Measurements from ENCODE around the gene CCSER1. TPM values are rescaled to one million over a fixed set of nuclear protein-coding genes. Genes with fewer than 3 reads are reported as not detected.

Gene CCSER1
- total and polyA plus RNA-seq, 2 of the 8 experiments (the other 6 are each of a cell fraction or from before 2014, with no cell fraction given) = 0.26 to 0.84 TPM

DNA sequence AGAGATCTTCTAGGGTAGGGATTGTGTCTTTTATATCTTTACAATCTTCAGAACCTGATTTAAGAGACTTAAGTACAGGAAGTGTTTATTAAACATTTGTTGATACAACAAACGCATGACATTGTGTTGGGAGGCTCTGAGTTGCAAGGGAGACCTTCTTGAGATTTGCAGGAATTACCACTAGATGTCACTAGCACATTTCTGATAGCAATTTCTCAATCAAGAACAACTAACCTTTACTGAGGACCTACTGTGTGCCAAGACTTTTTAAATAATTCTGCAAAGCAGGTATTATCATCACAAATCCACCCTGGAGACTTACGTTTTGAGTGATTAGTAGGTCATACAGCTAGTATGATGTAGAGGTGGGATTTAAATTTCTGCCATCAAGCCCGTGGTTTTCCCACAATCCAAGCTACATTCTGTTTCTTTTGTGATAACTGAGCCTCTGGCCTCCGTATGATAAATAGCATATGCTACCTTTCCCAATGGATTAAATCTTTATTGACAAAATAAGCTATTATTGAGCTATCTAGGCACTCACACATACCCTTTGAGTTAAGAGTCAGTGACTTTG, 986.0 kb downstream of the CCSER1 start:
- Histone ChIP-seq H3K4me2 (ENCODE audit: insufficient read depth in 1 of 2, low read depth in 2 of 2, low read length in 2 of 2) (no peak overlapping the region), H2BK120ac (replicated peaks; ENCODE audit: low read depth, low read length) (no peak overlapping the region), H3K4me1 (replicated peaks in 1 of 4; ENCODE audit: control insufficient read depth in 3 of 4, insufficient read depth in 4 of 4, low read length in 3 of 4) (peaks cover 0 to 5% (median 0%) of the 10 kb centered on the region in 4 experiments; a peak in 1 of 7 replicates), H3K4ac (replicated peaks; ENCODE audit: insufficient read length, low read depth, low read length) (no peak overlapping the region), H2BK5ac (ENCODE audit: low read depth, low read length) (no peak overlapping the region), H3K9ac (replicated peaks in 1 of 4; ENCODE audit: extremely low read depth in 1 of 4, low read depth in 3 of 4, low read length in 3 of 4) (no peak overlapping the region), H4K20me1 (replicated peaks in 1 of 2; ENCODE audit: control insufficient read depth in 1 of 2, insufficient read depth in 2 of 2, low read length in 2 of 2) (no peaks in the 10 kb centered on the region), H3K79me2 (ENCODE audit: control insufficient read depth in 1 of 2, insufficient read depth in 2 of 2, low read length in 2 of 2) (no peaks in the 10 kb centered on the region), H3K14ac (ENCODE audit: insufficient read length) (no peak overlapping the region), H3K4me3 (ENCODE audit: extremely low read depth in 1 of 4, insufficient read depth in 2 of 4, low read depth in 3 of 4, low read length in 4 of 4) (no peak overlapping the region), H3K9me3 (ENCODE audit: insufficient read depth in 2 of 2, low read depth in 1 of 2, low read length in 1 of 2) (peaks cover 0 to 6% of the 10 kb centered on the region in 2 experiments; a peak in 2 of 4 replicates), H4K5ac (ENCODE audit: insufficient read length, low read depth, low read length) (no peak overlapping the region), H2BK20ac (ENCODE audit: low read length) (no peak overlapping the region), H3K56ac (replicated peaks; ENCODE audit: insufficient read length, low read depth, low read length) (no peak overlapping the region), H3K27me3 (replicated peaks in 1 of 4; ENCODE audit: control insufficient read depth in 3 of 4, extremely low read depth in 1 of 4, insufficient read depth in 3 of 4, low read length in 3 of 4) (no peaks in the 10 kb centered on the region), H2BK12ac (ENCODE audit: low read depth, low read length) (no peak overlapping the region), H4K91ac (replicated peaks; ENCODE audit: insufficient read length, low read length) (no peak overlapping the region), H3K18ac (ENCODE audit: extremely low read depth, low read length) (no peak overlapping the region), H2BK15ac (ENCODE audit: low read length) (no peak overlapping the region), H3K23me2 (ENCODE audit: low read depth, low read length) (no peaks in the 10 kb centered on the region), H4K8ac (ENCODE audit: extremely low read depth, insufficient read depth, low read length) (no peak overlapping the region), H2AK5ac (ENCODE audit: low read depth, low read length) (no peak overlapping the region), H3K36me3 (ENCODE audit: control insufficient read depth in 2 of 4, insufficient read depth in 4 of 4, low read length in 3 of 4) (no peaks in the 10 kb centered on the region), H3K79me1 (ENCODE audit: low read depth, low read length) (no peaks in the 10 kb centered on the region), H3K23ac (ENCODE audit: insufficient read length) (no peak overlapping the region), H2AFZ (ENCODE audit: low read length) (no peak overlapping the region), H3K27ac (ENCODE audit: low read depth, low read length) (no peak overlapping the region)
- ChIA-PET CTCF (ENCODE audit: partially characterized antibody) (interaction anchor here (0.6 to 2.0 kb wide), 29 partner anchors 8 to 1434 kb away, joined by 3 to 12 read pairs (median 3); no protein-coding TSS in a partner anchor), POLR2A (ENCODE audit: partially characterized antibody) (no interaction called here)
- WGBS, 2 experiments (ENCODE audit: extremely low coverage in 1 of 2, insufficient coverage in 1 of 2, insufficient read length in 1 of 2, insufficient replicate concordance in 2 of 2, low coverage in 1 of 2, low lambda C conversion rate in 2 of 2, missing lambda C conversion rate in 1 of 2) = 52% methylated on average over 4 of the region's 4 CpGs; no CpG with 5 or more reads in 1 of the 2 experiments
- DNase-seq (ENCODE audit: low read depth in 1 of 2, low spot score in 2 of 2) (no peak), FAIRE-seq (peak; percentile 98)
- no peak for TF ChIP-seq EP300 (IDR thresholded peaks at IDR 0.05; ENCODE audit: borderline replicate concordance in 1 of 2, low read depth in 2 of 2, low read length in 2 of 2)
- TF ChIP-seq POU5F1 (IDR thresholded peaks at IDR 0.05; ENCODE audit: low read depth, low read length) = no peak
- TF ChIP-seq RAD21 (IDR thresholded peaks at IDR 0.05 in 1 of 2, conservative IDR thresholded peaks at IDR 0.05 in 1 of 2; ENCODE audit: low read depth in 2 of 2, low read length in 2 of 2) = peak; percentile 95
- TF ChIP-seq ATF3 (IDR thresholded peaks at IDR 0.05; ENCODE audit: insufficient read depth, low read depth, low read length) = no peak
- TF ChIP-seq RNF2 (IDR thresholded peaks at IDR 0.05; ENCODE audit: borderline replicate concordance, low read depth, low read length, missing control alignments, poor library complexity, severe bottlenecking) = no peak
- TF ChIP-seq HDAC6 (IDR thresholded peaks at IDR 0.05; ENCODE audit: low read depth, low read length) = no peak
- TF ChIP-seq, protein P1, sequence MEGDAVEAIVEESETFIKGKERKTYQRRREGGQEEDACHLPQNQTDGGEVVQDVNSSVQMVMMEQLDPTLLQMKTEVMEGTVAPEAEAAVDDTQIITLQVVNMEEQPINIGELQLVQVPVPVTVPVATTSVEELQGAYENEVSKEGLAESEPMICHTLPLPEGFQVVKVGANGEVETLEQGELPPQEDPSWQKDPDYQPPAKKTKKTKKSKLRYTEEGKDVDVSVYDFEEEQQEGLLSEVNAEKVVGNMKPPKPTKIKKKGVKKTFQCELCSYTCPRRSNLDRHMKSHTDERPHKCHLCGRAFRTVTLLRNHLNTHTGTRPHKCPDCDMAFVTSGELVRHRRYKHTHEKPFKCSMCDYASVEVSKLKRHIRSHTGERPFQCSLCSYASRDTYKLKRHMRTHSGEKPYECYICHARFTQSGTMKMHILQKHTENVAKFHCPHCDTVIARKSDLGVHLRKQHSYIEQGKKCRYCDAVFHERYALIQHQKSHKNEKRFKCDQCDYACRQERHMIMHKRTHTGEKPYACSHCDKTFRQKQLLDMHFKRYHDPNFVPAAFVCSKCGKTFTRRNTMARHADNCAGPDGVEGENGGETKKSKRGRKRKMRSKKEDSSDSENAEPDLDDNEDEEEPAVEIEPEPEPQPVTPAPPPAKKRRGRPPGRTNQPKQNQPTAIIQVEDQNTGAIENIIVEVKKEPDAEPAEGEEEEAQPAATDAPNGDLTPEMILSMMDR (IDR thresholded peaks at IDR 0.05; ENCODE audit: control extremely low read depth in 1 of 3, insufficient read depth in 1 of 3, low read depth in 1 of 3, low read length in 3 of 3) = peak in 2 of 3 experiments; percentile 61 to 76; a peak in 3 of 4 replicates
- no peak for TF ChIP-seq GABPA (IDR thresholded peaks at IDR 0.05; ENCODE audit: borderline replicate concordance, insufficient read depth, low read length)
